ENCODE results near the gene SHISA2. TPM values are rescaled to one million over a fixed set of nuclear protein-coding genes. Genes with fewer than 3 reads are reported as not detected.

Gene SHISA2
- total RNA-seq, 1 donor from 2014 or later = 0.53 TPM

DNA sequence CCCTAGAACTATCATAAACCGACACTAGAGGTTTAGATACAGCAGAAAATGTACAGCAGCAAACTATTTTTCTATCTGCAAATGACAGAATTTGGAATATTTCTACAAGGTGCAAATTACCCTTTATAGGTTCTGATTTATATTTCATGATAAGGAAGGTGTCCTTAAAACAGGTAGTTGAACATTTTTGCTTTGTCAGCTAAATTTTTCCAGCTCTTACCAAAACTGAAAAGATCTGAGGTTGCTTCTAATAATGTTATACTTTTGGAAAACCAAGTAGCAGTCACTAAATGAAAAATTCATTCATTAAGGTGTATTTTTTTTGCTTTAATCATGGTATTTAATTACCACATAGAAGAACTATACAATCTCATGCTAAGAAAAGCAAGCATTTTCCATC lies 9.0 kb downstream of the SHISA2 start:
- FAIRE-seq = no peak

DNA sequence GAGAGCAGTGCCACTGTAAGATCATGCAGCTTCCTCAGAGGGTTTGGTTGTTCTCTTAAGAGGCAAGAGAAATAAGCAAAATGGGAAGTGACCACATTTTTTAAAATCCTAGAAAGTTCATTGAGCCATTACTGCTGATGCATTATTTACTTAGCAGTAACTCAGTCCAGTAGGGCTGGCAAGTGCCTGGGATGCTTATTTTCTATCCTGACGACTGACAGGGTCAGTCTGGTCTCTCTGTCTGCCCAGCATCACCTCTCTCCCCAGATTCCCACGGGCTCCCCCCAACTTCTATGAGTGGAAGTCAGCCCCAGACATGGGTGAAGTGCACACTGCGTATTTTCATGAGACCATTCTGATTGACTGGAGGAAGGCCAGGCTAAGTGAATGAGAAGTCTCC lies 10.4 kb downstream of the SHISA2 start:
- DNase-seq (ENCODE audit: low read depth) = no peak
- Histone ChIP-seq H3K27me3 (ENCODE audit: control insufficient read depth, insufficient read depth, low read length) (no peaks in the 10 kb centered on the region), H3K4me3 (ENCODE audit: low read depth, low read length) (no peak overlapping the region), H3K36me3 (ENCODE audit: control insufficient read depth, insufficient read depth, low read length) (no peaks in the 10 kb centered on the region)
- TF ChIP-seq, protein P1, sequence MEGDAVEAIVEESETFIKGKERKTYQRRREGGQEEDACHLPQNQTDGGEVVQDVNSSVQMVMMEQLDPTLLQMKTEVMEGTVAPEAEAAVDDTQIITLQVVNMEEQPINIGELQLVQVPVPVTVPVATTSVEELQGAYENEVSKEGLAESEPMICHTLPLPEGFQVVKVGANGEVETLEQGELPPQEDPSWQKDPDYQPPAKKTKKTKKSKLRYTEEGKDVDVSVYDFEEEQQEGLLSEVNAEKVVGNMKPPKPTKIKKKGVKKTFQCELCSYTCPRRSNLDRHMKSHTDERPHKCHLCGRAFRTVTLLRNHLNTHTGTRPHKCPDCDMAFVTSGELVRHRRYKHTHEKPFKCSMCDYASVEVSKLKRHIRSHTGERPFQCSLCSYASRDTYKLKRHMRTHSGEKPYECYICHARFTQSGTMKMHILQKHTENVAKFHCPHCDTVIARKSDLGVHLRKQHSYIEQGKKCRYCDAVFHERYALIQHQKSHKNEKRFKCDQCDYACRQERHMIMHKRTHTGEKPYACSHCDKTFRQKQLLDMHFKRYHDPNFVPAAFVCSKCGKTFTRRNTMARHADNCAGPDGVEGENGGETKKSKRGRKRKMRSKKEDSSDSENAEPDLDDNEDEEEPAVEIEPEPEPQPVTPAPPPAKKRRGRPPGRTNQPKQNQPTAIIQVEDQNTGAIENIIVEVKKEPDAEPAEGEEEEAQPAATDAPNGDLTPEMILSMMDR (IDR thresholded peaks at IDR 0.05; ENCODE audit: insufficient read depth, low read length, severe bottlenecking) = no peak
- no peak for FAIRE-seq

More for the DNA sequence above, 9.0 kb downstream of the SHISA2 start:
- DNase-seq (ENCODE audit: low read depth) = no peak
- H3K36me3 ChIP-seq (ENCODE audit: control insufficient read depth, insufficient read depth, low read length) = no peaks in the 10 kb centered on the region
- no peak overlapping the region for H3K4me3 ChIP-seq (ENCODE audit: low read depth, low read length)
- TF ChIP-seq, protein P1 (IDR thresholded peaks at IDR 0.05; ENCODE audit: insufficient read depth, low read length, severe bottlenecking) = no peak
- H3K27me3 ChIP-seq (ENCODE audit: control insufficient read depth, insufficient read depth, low read length) = no peaks in the 10 kb centered on the region

DNA sequence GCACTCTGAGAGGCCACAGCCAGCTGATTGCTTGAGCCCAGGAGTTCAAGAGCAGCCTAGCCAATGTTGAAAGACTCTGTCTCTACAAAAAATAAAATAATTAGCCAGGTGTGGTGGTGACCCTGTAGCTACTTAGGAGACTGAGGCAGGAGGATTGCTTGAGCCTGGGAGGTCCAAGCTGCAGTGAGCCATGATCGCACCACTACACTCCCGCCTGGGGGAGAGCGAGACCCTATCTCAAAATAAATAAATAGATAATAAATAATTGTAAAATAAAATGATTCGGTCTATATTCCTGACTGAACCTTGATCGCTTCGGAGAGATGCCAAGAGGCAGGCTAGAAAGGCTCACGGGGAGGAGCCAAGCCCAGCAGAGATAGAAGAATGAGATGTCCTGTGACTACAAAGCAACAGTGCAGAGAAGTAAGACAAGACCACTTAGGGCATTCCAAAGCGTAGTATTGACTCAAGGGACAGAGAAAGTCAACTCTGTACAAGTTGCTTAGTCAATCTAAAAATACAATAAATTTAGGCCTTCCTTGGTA lies 12.8 kb downstream of the SHISA2 start:
- H3K27me3 ChIP-seq (ENCODE audit: control insufficient read depth, insufficient read depth, low read length) = no peaks in the 10 kb centered on the region
- no peaks in the 10 kb centered on the region for H3K36me3 ChIP-seq (ENCODE audit: control insufficient read depth, insufficient read depth, low read length)
- TF ChIP-seq, protein P1 (IDR thresholded peaks at IDR 0.05; ENCODE audit: insufficient read depth, low read length, severe bottlenecking) = no peak
- no peak for FAIRE-seq
- no peak overlapping the region for H3K4me3 ChIP-seq (ENCODE audit: low read depth, low read length)
- no peak for DNase-seq (ENCODE audit: low read depth)

DNA sequence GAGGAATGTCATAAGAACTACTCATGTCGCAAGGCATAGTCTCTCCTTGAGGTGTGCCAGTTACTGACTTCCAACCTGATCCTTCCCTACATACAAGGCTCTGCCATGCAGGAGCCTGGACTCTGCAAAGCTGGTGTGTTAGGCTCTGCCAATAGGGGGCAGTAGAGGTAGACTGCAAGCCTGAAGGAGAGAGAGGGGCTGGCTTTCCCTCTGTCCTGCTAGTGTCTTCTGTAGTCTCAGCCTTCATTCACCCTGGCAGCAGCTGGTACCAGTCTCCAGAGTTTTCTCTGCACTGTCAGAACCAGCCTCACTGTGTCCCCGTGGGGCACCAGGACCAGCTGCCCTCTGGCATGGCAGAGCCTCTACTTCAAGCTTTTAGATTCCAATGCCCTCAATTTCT lies 14.5 kb downstream of the SHISA2 start:
- FAIRE-seq (no peak), DNase-seq (ENCODE audit: low read depth) (peak; percentile 23)
- no peaks in the 10 kb centered on the region for H3K27me3 ChIP-seq (ENCODE audit: control insufficient read depth, insufficient read depth, low read length)
- H3K4me3 ChIP-seq (ENCODE audit: low read depth, low read length) = no peak overlapping the region
- no peaks in the 10 kb centered on the region for H3K36me3 ChIP-seq (ENCODE audit: control insufficient read depth, insufficient read depth, low read length)
- TF ChIP-seq, protein P1 (IDR thresholded peaks at IDR 0.05; ENCODE audit: insufficient read depth, low read length, severe bottlenecking) = peak; percentile 59

DNA sequence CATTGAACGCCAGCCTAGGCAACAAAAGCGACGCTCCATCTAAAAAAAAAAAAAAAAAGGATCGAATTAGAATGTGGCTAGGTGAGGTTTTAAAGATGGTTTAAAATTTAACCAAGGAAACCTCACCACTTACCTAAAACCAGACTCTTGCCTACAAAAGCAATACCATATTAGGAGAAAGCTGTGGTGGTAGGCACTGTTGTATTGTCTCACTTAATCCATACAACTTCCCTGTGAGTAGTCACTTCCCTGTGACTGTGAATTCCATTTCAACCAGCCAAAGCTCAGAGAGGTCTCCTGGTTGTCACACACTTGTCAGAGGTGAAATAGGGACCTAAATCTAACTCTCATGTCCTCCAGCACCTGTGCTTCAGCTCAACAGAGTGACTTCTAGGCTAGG lies 15.4 kb downstream of the SHISA2 start:
- Histone ChIP-seq H3K4me3 (ENCODE audit: low read depth, low read length) (no peak overlapping the region), H3K27me3 (ENCODE audit: control insufficient read depth, insufficient read depth, low read length) (no peaks in the 10 kb centered on the region), H3K36me3 (ENCODE audit: control insufficient read depth, insufficient read depth, low read length) (no peaks in the 10 kb centered on the region)
- DNase-seq (ENCODE audit: low read depth) (no peak), FAIRE-seq (no peak)
- TF ChIP-seq, protein P1 (IDR thresholded peaks at IDR 0.05; ENCODE audit: insufficient read depth, low read length, severe bottlenecking) = no peak

DNA sequence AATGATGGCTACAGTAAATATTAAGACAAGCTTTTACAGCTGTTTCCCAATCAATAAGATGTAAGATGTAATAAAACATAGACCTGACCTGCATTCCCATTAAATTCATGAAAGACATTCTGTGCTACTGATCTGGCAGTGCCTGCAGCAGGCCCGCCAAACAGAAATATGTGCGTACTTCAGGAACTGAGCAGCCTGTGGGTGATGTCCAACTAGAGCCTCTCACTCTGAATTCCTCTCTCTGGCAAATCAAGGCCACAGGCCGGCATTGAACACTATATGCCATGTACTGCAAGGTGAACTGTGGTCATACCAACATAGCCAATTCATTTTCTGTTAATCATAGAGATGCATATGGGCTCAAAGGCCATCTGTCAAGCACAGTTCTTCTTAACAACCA lies 17.8 kb downstream of the SHISA2 start:
- no peaks in the 10 kb centered on the region for H3K36me3 ChIP-seq (ENCODE audit: control insufficient read depth, insufficient read depth, low read length)
- no peak for FAIRE-seq
- no peak overlapping the region for H3K4me3 ChIP-seq (ENCODE audit: low read depth, low read length)
- DNase-seq (ENCODE audit: low read depth) = no peak
- no peaks in the 10 kb centered on the region for H3K27me3 ChIP-seq (ENCODE audit: control insufficient read depth, insufficient read depth, low read length)
- TF ChIP-seq, protein P1 (IDR thresholded peaks at IDR 0.05; ENCODE audit: insufficient read depth, low read length, severe bottlenecking) = no peak
